GM12878 (cell line): ENCODE results near the gene SET.

ENCODE experiments used
- CTCF ChIP-seq, 3 experiments: IDR thresholded peaks in 2 of 3; conservative IDR thresholded peaks in 1 of 3; 2 replicates each; pipeline ENCODE4 v1.5.1; 2011; ENCODE audit warnings: low read depth in 3 of 3, low read length in 3 of 3, mild to moderate bottlenecking in 3 of 3, control low read depth in 2 of 3, moderate library complexity in 2 of 3, inconsistent platforms in 1 of 3, mixed read lengths in 1 of 3; ENCODE audit not compliant: control insufficient read depth in 2 of 3, insufficient read depth in 1 of 3; ENCODE audit errors: extremely low read depth in 1 of 3
- NFIC ChIP-seq: IDR thresholded peaks from 2 replicates; pipeline ENCODE4 v1.6.1; 2012; ENCODE audit warnings: low read depth, mild to moderate bottlenecking, inconsistent platforms, low read length, moderate library complexity
- SMC3 ChIP-seq: IDR thresholded peaks from 2 replicates; pipeline ENCODE4 v1.6.1; 2011; ENCODE audit warnings: low read length, improper control_type of control experiment, borderline replicate concordance

DNA sequence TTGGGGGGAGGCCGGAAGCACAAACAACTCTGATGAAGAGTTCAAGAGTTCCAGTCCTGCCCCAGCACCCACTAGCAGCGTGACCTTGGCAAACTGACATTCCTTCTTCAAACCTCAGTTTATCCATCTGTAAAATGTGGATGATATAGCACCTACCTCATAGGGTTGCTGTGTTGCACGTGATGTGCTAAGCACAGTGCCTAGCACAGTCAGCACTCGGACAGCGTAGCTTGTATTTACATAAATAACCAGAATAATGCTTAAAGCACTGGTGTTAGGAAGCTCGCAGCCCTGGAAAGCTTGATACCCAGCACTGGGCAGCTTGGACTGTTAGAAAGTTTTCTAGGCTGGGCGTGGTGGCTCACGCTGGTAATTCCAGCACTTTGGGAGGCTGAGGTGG lies 18.4 kb downstream of the SET start:
- TF ChIP-seq NFIC = no peak
- no peak for TF ChIP-seq CTCF (IDR thresholded peaks at IDR 0.05 in 2 of 3, conservative IDR thresholded peaks at IDR 0.05 in 1 of 3; ENCODE audit: control insufficient read depth in 2 of 3, extremely low read depth in 1 of 3, insufficient read depth in 1 of 3, low read depth in 3 of 3, low read length in 3 of 3)
- no peak for TF ChIP-seq SMC3
